Peyer's patch (tissue), 4 donors: ENCODE results near the gene ANAPC13. TPM values are rescaled to one million over a fixed set of nuclear protein-coding genes. Genes with fewer than 3 reads are reported as not detected.

Experiments used
- DNase-seq, 3 donors: peaks; one replicate each; pipeline ENCODE4 v3.0.0-alpha.2; 2017 to 2019
- H3K27ac ChIP-seq, 4 donors: fragments of 200-600 bp; sonication (generic); one replicate each; pipeline ENCODE4 v1.5.1; 2016 to 2019
- H3K27me3 ChIP-seq, 2 donors: fragments of 200-600 bp; sonication (generic); one replicate each; pipeline ENCODE4 v1.5.1; 2019
- H3K36me3 ChIP-seq, 3 donors: fragments of 200-600 bp; sonication (generic); one replicate each; pipeline ENCODE4 v1.5.1; 2016 to 2019
- H3K4me1 ChIP-seq, 4 donors: fragments of 200-600 bp; sonication (generic); one replicate each; pipeline ENCODE4 v1.5.1; 2016 to 2019
- H3K4me3 ChIP-seq, 4 donors: fragments of 200-600 bp; sonication (generic); 1 replicate in 3 of 4; 2 replicates in 1 of 4; pipeline ENCODE4 v1.5.1; 2016 to 2019; ENCODE audit warnings: mild to moderate bottlenecking in 1 of 4
- H3K9me3 ChIP-seq, 4 donors: fragments of 200-600 bp; sonication (generic); one replicate each; pipeline ENCODE4 v1.5.1; 2016 to 2019; ENCODE audit warnings: mild to moderate bottlenecking in 1 of 4
- CTCF ChIP-seq, 6 experiments: fragments of 450-650 bp in 4 of 6; fragments of 200-600 bp in 2 of 6; sonication (generic) in 1 of 6; IDR thresholded peaks; one replicate each; pipeline ENCODE4 v1.5.1; 2017 to 2019; ENCODE audit warnings: antibody characterized with exemption in 6 of 6, mild to moderate bottlenecking in 3 of 6, moderate library complexity in 1 of 6
- POLR2A ChIP-seq, 2 donors: fragments of 450-650 bp; IDR thresholded peaks; one replicate each; pipeline ENCODE4 v1.5.1; 2017; ENCODE audit warnings: antibody characterized with exemption in 2 of 2, mild to moderate bottlenecking in 2 of 2, moderate library complexity in 2 of 2
- total RNA-seq, 4 donors: library from RNA; depleted of rRNA; stranded (reverse); fragments of >200 nt; gene quantifications; one replicate each; pipeline ENCODE4 v1.1.0, GENCODE V29; 2016

Gene ANAPC13
- total RNA-seq, 4 donors from 2014 or later: 24.5 to 50.3 (median 39.9) TPM

- TF ChIP-seq POLR2A (IDR thresholded peaks at IDR 0.05) (no peak), CTCF (IDR thresholded peaks at IDR 0.05) (no peak)
- no peak overlapping the region for H3K4me3 ChIP-seq
- no peaks in the 10 kb centered on the region for H3K4me1 ChIP-seq
- no peak overlapping the region for H3K27ac ChIP-seq
- no peaks in the 10 kb centered on the region for H3K9me3 ChIP-seq
- no peaks in the 10 kb centered on the region for H3K27me3 ChIP-seq
- H3K36me3 ChIP-seq: no peaks in the 10 kb centered on the region
- DNase-seq: no peak
These were observed 40.7 kb downstream of the ANAPC13 start for GRCh38 chr3:134445095-134445494.

- DNase-seq: no peak
- TF ChIP-seq CTCF (IDR thresholded peaks at IDR 0.05): no peak
- TF ChIP-seq POLR2A (IDR thresholded peaks at IDR 0.05): no peak
- Histone ChIP-seq H3K27ac (no peak overlapping the region), H3K36me3 (no peaks in the 10 kb centered on the region), H3K27me3 (no peaks in the 10 kb centered on the region), H3K9me3 (no peaks in the 10 kb centered on the region), H3K4me1 (no peaks in the 10 kb centered on the region), H3K4me3 (no peak overlapping the region)
These were observed 44.0 kb downstream of the ANAPC13 start for GRCh38 chr3:134441821-134442220.

- TF ChIP-seq POLR2A (IDR thresholded peaks at IDR 0.05): no peak
- TF ChIP-seq CTCF (IDR thresholded peaks at IDR 0.05): no peak
- Histone ChIP-seq H3K9me3 (no peaks in the 10 kb centered on the region), H3K27ac (no peak overlapping the region), H3K4me3 (no peak overlapping the region), H3K27me3 (no peaks in the 10 kb centered on the region), H3K36me3 (no peaks in the 10 kb centered on the region), H3K4me1 (no peaks in the 10 kb centered on the region)
- DNase-seq: no peak
These were observed 44.5 kb downstream of the ANAPC13 start for GRCh38 chr3:134441321-134441720.

- H3K27ac ChIP-seq: no peak overlapping the region
- H3K4me1 ChIP-seq: no peaks in the 10 kb centered on the region
- no peaks in the 10 kb centered on the region for H3K27me3 ChIP-seq
- TF ChIP-seq POLR2A (IDR thresholded peaks at IDR 0.05) (no peak), CTCF (IDR thresholded peaks at IDR 0.05) (no peak)
- no peaks in the 10 kb centered on the region for H3K9me3 ChIP-seq
- H3K36me3 ChIP-seq: no peaks in the 10 kb centered on the region
- H3K4me3 ChIP-seq: no peak overlapping the region
- no peak for DNase-seq
These were observed 48.5 kb downstream of the ANAPC13 start for GRCh38 chr3:134437211-134437752.

GRCh38 chr3:134432236-134432635 is 53.5 kb downstream of the ANAPC13 start:
- no peak for DNase-seq
- TF ChIP-seq POLR2A (IDR thresholded peaks at IDR 0.05): no peak
- TF ChIP-seq CTCF (IDR thresholded peaks at IDR 0.05): no peak
- H3K27ac ChIP-seq: no peak overlapping the region
- no peaks in the 10 kb centered on the region for H3K9me3 ChIP-seq
- H3K4me3 ChIP-seq: no peak overlapping the region
- H3K4me1 ChIP-seq: no peaks in the 10 kb centered on the region
- H3K36me3 ChIP-seq: no peaks in the 10 kb centered on the region
- no peaks in the 10 kb centered on the region for H3K27me3 ChIP-seq

GRCh38 chr3:134430950-134431445 is 54.8 kb downstream of the ANAPC13 start:
- no peak overlapping the region for H3K27ac ChIP-seq
- no peak for DNase-seq
- H3K36me3 ChIP-seq: no peaks in the 10 kb centered on the region
- H3K27me3 ChIP-seq: no peaks in the 10 kb centered on the region
- no peaks in the 10 kb centered on the region for H3K4me1 ChIP-seq
- TF ChIP-seq POLR2A (IDR thresholded peaks at IDR 0.05) (no peak), CTCF (IDR thresholded peaks at IDR 0.05) (no peak)
- H3K9me3 ChIP-seq: no peaks in the 10 kb centered on the region
- H3K4me3 ChIP-seq: no peak overlapping the region
